ACHN (cell line): ENCODE data around the gene FAM186B.

Experiments
- DNase-seq: peaks from one replicate; pipeline ENCODE4 v3.0.0-alpha.2; 2015
- in situ Hi-C: cut with HindIII; loops from 2 replicates; pipeline ENCODE4 v1.10.0; 2017; ENCODE audit warnings: low sequenced_read_pairs, low pct_ligation_motif_present, low pct_unique_long_range_greater_than_20kb

The FAM186B gene

GRCh38 chr12:49582850-49583249, 22.6 kb downstream of the FAM186B start:
- no peak for DNase-seq
- in situ Hi-C loops = no loop called here

GRCh38 chr12:49582201-49582600, 23.2 kb downstream of the FAM186B start:
- in situ Hi-C loops = no loop called here

GRCh38 chr12:49580572-49581535, 24.6 kb downstream of the FAM186B start:
- in situ Hi-C loops = no loop called here
- DNase-seq = peak; percentile 92

More at GRCh38 chr12:49582201-49582600, 23.2 kb downstream of the FAM186B start:
- no peak for DNase-seq

GRCh38 chr12:49578471-49579112, 26.8 kb downstream of the FAM186B start:
- DNase-seq = no peak
- in situ Hi-C loops = no loop called here

GRCh38 chr12:49577589-49578315, 27.7 kb downstream of the FAM186B start:
- in situ Hi-C loops = no loop called here
- DNase-seq = no peak

GRCh38 chr12:49568442-49569162, 36.8 kb downstream of the FAM186B start:
- peak; percentile 56 for DNase-seq
- in situ Hi-C loops = no loop called here

- DNase-seq = peak; percentile 97
- in situ Hi-C loops = no loop called here
Measured at GRCh38 chr12:49567611-49568441, 37.6 kb downstream of the FAM186B start, which contains the start of gene MCRS1. TSS of gene MCRS1 (minus strand) at chr12:49568142. CDS start at chr12:49566731, 1,411 bp downstream.

GRCh38 chr12:49567302-49567610, 38.2 kb downstream of the FAM186B start:
- DNase-seq = no peak
- in situ Hi-C loops = no loop called here

- in situ Hi-C loops = no loop called here
- DNase-seq = no peak
Measured at GRCh38 chr12:49566361-49566760, 39.1 kb downstream of the FAM186B start.

GRCh38 chr12:49565406-49566265, 39.8 kb downstream of the FAM186B start:
- in situ Hi-C loops = no loop called here
- DNase-seq = no peak

GRCh38 chr12:49564686-49565405, 40.6 kb downstream of the FAM186B start:
- in situ Hi-C loops = no loop called here
- DNase-seq = no peak

GRCh38 chr12:49563951-49564685, 41.3 kb downstream of the FAM186B start:
- no peak for DNase-seq
- in situ Hi-C loops = no loop called here

GRCh38 chr12:49562831-49563230, 42.6 kb downstream of the FAM186B start:
- in situ Hi-C loops = no loop called here
- no peak for DNase-seq

GRCh38 chr12:49562233-49562632, 43.2 kb downstream of the FAM186B start:
- in situ Hi-C loops = no loop called here
- DNase-seq = no peak

GRCh38 chr12:49560695-49561094, 44.7 kb downstream of the FAM186B start:
- in situ Hi-C loops = no loop called here
- DNase-seq = no peak
